HepG2 (cell line): ENCODE results near the gene LECT2. TPM values are rescaled to one million over a fixed set of nuclear protein-coding genes. Genes with fewer than 3 reads are reported as not detected.

Experiments
- IKZF4 ChIP-seq: sonication (generic); formaldehyde crosslinking; IDR thresholded peaks from 2 replicates; pipeline ENCODE4 v1.5.1; 2020; ENCODE audit warnings: borderline replicate concordance, mild to moderate bottlenecking, low read depth, missing genetic modification reagents; ENCODE audit errors: not compliant biosample characterization
- TP53 ChIP-seq: sonication (generic); formaldehyde crosslinking; conservative IDR thresholded peaks from 2 replicates; pipeline ENCODE4 v1.4.0; 2020; ENCODE audit warnings: missing genetic modification reagents
- ZFP37 ChIP-seq: sonication (generic); formaldehyde crosslinking; IDR thresholded peaks from 2 replicates; pipeline ENCODE4 v1.4.0; 2020; ENCODE audit warnings: missing genetic modification reagents, borderline replicate concordance
- ZNF225 ChIP-seq: sonication (generic); formaldehyde crosslinking; IDR thresholded peaks from 2 replicates; pipeline ENCODE4 v1.4.0; 2020; ENCODE audit warnings: mild to moderate bottlenecking, missing genetic modification reagents
- ZNF33B ChIP-seq: sonication (generic); formaldehyde crosslinking; IDR thresholded peaks from 2 replicates; pipeline ENCODE4 v1.5.1; 2020; ENCODE audit warnings: mild to moderate bottlenecking, missing genetic modification reagents
- polyA plus RNA-seq, 8 experiments: library from polyadenylated mRNA; depleted of rRNA in 3 of 8; stranded (reverse) in 7 of 8; unstranded in 1 of 8; fragments of >200 nt; fragmentation: Illumina TruSeq in 4 of 8; extraction: Trizol in 4 of 8; gene quantifications; 2 replicates each; pipeline versions ENCODE4 v1.2.1 to v1.2.3, GENCODE V29; 2011 to 2016; ENCODE audit warnings: low read depth in 4 of 8, missing spikeins in 1 of 8, mixed read lengths in 1 of 8; ENCODE audit not compliant: insufficient read depth in 1 of 8
- total RNA-seq, 5 experiments: library from RNA; depleted of rRNA; stranded (reverse); fragments of >200 nt; fragmentation: Illumina TruSeq; extraction: Trizol; gene quantifications; 2 replicates each; pipeline ENCODE4 v1.2.3, GENCODE V29; 2016; ENCODE audit warnings: low read depth in 1 of 5
- TF ChIP-seq, protein P1 (sequence below), 2 experiments: sonication (generic) in 1 of 2; formaldehyde crosslinking in 1 of 2; IDR thresholded peaks; 2 replicates each; pipeline versions ENCODE4 v1.6.1 to v1.9.0; 2014 to 2022; ENCODE audit warnings: antibody characterized with exemption in 1 of 2, borderline replicate concordance in 1 of 2, inconsistent platforms in 1 of 2, low read depth in 1 of 2, missing genetic modification reagents in 1 of 2
- TF ChIP-seq, protein P2 (sequence below): sonication (generic); formaldehyde crosslinking; IDR thresholded peaks from 2 replicates; pipeline ENCODE4 v1.4.0; 2020; ENCODE audit warnings: mild to moderate bottlenecking, missing genetic modification reagents
- TF ChIP-seq, protein P3 (sequence below): IDR thresholded peaks from 2 replicates; pipeline ENCODE4 v1.6.1; 2016; ENCODE audit warnings: missing biosample characterization, missing genetic modification reagents, low read depth
- TF ChIP-seq, protein P4 (sequence below): sonication (generic); formaldehyde crosslinking; IDR thresholded peaks from 2 replicates; pipeline ENCODE4 v1.5.0; 2020; ENCODE audit warnings: mild to moderate bottlenecking, missing genetic modification reagents, moderate library complexity

LECT2 gene
- total and polyA plus RNA-seq, 2 of the 13 experiments (the other 11 are each of a cell fraction or from before 2014, with no cell fraction given): not detected

DNA sequence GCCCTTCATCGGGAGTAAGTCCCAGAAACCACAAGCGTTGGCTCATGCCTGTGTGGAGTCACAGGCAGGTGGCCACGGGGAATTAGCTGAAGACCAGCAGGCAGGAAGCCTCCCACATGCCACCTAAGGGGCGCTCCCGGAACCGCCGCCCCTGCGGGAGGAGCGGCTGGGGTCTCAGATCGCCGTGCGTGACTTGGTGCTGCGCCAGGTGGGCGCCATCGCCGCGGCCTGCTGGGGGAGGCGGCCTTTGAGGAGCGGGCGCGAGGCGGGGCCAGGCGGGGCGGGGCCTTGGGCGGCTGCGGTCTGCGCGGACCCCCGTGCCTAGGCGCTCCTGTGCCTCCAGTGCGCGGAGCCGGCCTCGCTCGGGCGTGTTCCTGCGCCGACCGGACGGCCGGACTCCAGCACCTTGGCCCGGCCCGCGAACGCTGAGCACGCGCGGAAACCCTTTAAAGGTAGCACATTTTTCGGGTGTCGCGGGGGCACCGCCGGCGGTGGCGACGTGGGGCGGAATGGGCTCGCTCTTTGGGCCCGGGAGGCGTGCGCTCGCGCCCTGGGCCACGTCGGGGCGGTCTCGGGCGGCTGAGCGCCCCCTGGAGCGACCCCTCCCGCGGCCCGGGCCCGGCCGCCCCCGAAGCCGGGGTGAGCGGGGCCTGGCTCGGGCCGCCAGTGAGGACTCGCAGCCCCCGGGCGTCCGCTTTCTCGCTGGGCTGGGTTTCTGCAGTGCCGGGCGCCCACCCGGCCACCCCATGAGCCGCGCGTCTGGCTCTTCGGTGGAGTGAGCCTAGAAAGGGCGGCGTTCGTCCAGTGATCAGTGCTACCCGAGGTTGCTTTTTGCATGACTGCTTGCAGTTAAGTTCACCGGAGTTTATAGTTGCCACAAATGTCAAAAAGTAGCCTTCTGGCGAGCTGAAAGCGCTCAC, 24.5 kb downstream of the LECT2 start (continued):
- TF ChIP-seq, protein P1, sequence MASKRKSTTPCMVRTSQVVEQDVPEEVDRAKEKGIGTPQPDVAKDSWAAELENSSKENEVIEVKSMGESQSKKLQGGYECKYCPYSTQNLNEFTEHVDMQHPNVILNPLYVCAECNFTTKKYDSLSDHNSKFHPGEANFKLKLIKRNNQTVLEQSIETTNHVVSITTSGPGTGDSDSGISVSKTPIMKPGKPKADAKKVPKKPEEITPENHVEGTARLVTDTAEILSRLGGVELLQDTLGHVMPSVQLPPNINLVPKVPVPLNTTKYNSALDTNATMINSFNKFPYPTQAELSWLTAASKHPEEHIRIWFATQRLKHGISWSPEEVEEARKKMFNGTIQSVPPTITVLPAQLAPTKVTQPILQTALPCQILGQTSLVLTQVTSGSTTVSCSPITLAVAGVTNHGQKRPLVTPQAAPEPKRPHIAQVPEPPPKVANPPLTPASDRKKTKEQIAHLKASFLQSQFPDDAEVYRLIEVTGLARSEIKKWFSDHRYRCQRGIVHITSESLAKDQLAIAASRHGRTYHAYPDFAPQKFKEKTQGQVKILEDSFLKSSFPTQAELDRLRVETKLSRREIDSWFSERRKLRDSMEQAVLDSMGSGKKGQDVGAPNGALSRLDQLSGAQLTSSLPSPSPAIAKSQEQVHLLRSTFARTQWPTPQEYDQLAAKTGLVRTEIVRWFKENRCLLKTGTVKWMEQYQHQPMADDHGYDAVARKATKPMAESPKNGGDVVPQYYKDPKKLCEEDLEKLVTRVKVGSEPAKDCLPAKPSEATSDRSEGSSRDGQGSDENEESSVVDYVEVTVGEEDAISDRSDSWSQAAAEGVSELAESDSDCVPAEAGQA (IDR thresholded peaks at IDR 0.05; ENCODE audit: low read depth): no peak
- TF ChIP-seq, protein P1 (CRISPR knock-in tag; IDR thresholded peaks at IDR 0.05; ENCODE audit: borderline replicate concordance): peak; percentile 64; the same call in 1 of the 2 replicates
- TF ChIP-seq ZNF225 (CRISPR knock-in tag) (peak; percentile 22; the same call in 1 of the 2 replicates), ZFP37 (no peak), ZNF33B (CRISPR knock-in tag) (peak; percentile 35; the same call in 1 of the 2 replicates), TP53 (no peak), IKZF4 (CRISPR knock-in tag) (peak; percentile 84)
- TF ChIP-seq, protein P2, sequence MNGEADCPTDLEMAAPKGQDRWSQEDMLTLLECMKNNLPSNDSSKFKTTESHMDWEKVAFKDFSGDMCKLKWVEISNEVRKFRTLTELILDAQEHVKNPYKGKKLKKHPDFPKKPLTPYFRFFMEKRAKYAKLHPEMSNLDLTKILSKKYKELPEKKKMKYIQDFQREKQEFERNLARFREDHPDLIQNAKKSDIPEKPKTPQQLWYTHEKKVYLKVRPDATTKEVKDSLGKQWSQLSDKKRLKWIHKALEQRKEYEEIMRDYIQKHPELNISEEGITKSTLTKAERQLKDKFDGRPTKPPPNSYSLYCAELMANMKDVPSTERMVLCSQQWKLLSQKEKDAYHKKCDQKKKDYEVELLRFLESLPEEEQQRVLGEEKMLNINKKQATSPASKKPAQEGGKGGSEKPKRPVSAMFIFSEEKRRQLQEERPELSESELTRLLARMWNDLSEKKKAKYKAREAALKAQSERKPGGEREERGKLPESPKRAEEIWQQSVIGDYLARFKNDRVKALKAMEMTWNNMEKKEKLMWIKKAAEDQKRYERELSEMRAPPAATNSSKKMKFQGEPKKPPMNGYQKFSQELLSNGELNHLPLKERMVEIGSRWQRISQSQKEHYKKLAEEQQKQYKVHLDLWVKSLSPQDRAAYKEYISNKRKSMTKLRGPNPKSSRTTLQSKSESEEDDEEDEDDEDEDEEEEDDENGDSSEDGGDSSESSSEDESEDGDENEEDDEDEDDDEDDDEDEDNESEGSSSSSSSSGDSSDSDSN (CRISPR knock-in tag): peak; percentile 67; the same call in 1 of the 2 replicates
- TF ChIP-seq, protein P3, sequence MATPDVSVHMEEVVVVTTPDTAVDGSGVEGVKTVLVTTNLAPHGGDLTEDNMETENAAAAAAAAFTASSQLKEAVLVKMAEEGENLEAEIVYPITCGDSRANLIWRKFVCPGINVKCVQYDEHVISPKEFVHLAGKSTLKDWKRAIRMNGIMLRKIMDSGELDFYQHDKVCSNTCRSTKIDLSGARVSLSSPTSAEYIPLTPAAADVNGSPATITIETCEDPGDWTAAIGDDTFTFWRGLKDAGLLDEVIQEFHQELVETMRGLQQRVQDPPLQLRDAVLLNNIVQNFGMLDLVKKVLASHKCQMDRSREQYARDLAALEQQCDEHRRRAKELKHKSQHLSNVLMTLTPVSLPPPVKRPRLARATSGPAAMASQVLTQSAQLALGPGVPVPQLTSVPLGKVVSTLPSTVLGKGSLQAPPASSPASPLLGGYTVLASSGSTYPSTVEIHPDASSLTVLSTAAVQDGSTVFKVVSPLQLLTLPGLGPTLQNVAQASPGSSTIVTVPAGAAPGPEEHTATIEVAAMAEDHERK (CRISPR knock-in tag): no peak
- TF ChIP-seq, protein P4, sequence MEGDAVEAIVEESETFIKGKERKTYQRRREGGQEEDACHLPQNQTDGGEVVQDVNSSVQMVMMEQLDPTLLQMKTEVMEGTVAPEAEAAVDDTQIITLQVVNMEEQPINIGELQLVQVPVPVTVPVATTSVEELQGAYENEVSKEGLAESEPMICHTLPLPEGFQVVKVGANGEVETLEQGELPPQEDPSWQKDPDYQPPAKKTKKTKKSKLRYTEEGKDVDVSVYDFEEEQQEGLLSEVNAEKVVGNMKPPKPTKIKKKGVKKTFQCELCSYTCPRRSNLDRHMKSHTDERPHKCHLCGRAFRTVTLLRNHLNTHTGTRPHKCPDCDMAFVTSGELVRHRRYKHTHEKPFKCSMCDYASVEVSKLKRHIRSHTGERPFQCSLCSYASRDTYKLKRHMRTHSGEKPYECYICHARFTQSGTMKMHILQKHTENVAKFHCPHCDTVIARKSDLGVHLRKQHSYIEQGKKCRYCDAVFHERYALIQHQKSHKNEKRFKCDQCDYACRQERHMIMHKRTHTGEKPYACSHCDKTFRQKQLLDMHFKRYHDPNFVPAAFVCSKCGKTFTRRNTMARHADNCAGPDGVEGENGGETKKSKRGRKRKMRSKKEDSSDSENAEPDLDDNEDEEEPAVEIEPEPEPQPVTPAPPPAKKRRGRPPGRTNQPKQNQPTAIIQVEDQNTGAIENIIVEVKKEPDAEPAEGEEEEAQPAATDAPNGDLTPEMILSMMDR (CRISPR knock-in tag): peak; percentile 45
